Measurements from ENCODE around the gene TMEM163. TPM values are rescaled to one million over a fixed set of nuclear protein-coding genes. Genes with fewer than 3 reads are reported as not detected.

The TMEM163 gene
- total and polyA plus RNA-seq, 12 donors, result 0.16 to 1.7 (median 0.37) TPM

- Histone ChIP-seq H3K4me1 (no peaks in the 10 kb centered on the region), H3K27ac (no peak overlapping the region), H3K4me3 (no peak overlapping the region), H3K27me3 (peaks cover 0 to 7% (median 1%) of the 10 kb centered on the region in 7 donors), H3K36me3 (no peaks in the 10 kb centered on the region), H3K9me3 (no peaks in the 10 kb centered on the region)
- ATAC-seq (no peak), DNase-seq (no peak)
- no peak for TF ChIP-seq CTCF (IDR thresholded peaks at IDR 0.05)
- WGBS, 2 donors, result 82 to 86% methylated on average over 8 of the region's 8 CpGs
- intact Hi-C loops (cut with DNase I), result no loop called here
Observed at GRCh38 chr2:134536296-134536695, 182.5 kb downstream of the TMEM163 start.

- Histone ChIP-seq H3K4me3 (no peak overlapping the region), H3K36me3 (no peaks in the 10 kb centered on the region), H3K27me3 (peaks cover 0 to 7% (median 3%) of the 10 kb centered on the region in 7 donors), H3K4me1 (no peaks in the 10 kb centered on the region), H3K27ac (no peak overlapping the region), H3K9me3 (no peaks in the 10 kb centered on the region)
- TF ChIP-seq CTCF (IDR thresholded peaks at IDR 0.05), result no peak
- DNase-seq (no peak), ATAC-seq (no peak)
- intact Hi-C loops (cut with DNase I), result no loop called here
- WGBS, 2 donors, result 92% methylated on average over 1 of the region's 1 CpG
Observed at GRCh38 chr2:134532537-134532936, 186.3 kb downstream of the TMEM163 start.

- intact Hi-C loops (cut with DNase I), result loop anchor here in 1 of 10 donors (10.0 kb wide), 1 partner anchor 453 kb away; no protein-coding TSS in a partner anchor
- Histone ChIP-seq H3K9me3 (no peaks in the 10 kb centered on the region), H3K27ac (no peak overlapping the region), H3K27me3 (peaks cover 0 to 8% (median 0%) of the 10 kb centered on the region in 7 donors), H3K36me3 (no peaks in the 10 kb centered on the region), H3K4me1 (peaks cover 0 to 5% (median 0%) of the 10 kb centered on the region in 9 donors), H3K4me3 (no peak overlapping the region)
- 58 to 66% methylated on average over 6 of the region's 6 CpGs for WGBS, 2 donors
- DNase-seq, result peak in 1 of 2 donors; percentile 11
- peak in 6 of 8 donors; percentile 31 to 61 (median 51) for ATAC-seq
- TF ChIP-seq CTCF (IDR thresholded peaks at IDR 0.05), result no peak
Observed at GRCh38 chr2:134527381-134527780, 191.4 kb downstream of the TMEM163 start.

- Histone ChIP-seq H3K4me3 (no peak overlapping the region), H3K27me3 (peaks cover 0 to 5% (median 0%) of the 10 kb centered on the region in 7 donors), H3K36me3 (no peaks in the 10 kb centered on the region), H3K4me1 (peaks cover 0 to 5% (median 0%) of the 10 kb centered on the region in 9 donors), H3K27ac (no peak overlapping the region), H3K9me3 (no peaks in the 10 kb centered on the region)
- WGBS, 2 donors, result 85 to 88% methylated on average over 13 of the region's 13 CpGs
- intact Hi-C loops (cut with DNase I), result loop anchor here in 1 of 10 donors (10.0 kb wide), 1 partner anchor 448 kb away; no protein-coding TSS in a partner anchor
- no peak for TF ChIP-seq CTCF (IDR thresholded peaks at IDR 0.05)
- DNase-seq (no peak), ATAC-seq (no peak)
Observed at GRCh38 chr2:134522496-134523455, 196.0 kb downstream of the TMEM163 start.

All from heart right ventricle (tissue), 16 donors.